DOHH2 (cell line): Measurements from ENCODE around the gene HRH1.
A peak's percentile ranks its signal among the peaks of the same experiment; 100 is the strongest.

Source experiments
- H3F3A ChIP-seq: fragments of 200-600 bp; sonication (generic), shearing (Covaris generic); 2 replicates; pipeline ENCODE4 v1.6.0; 2016; ENCODE audit warnings: antibody characterized with exemption, mild to moderate bottlenecking; ENCODE audit not compliant: control insufficient read depth, insufficient read depth
- H3K27ac ChIP-seq: fragments of 200-600 bp; sonication (generic); 2 replicates; pipeline ENCODE4 v1.5.1; 2014; ENCODE audit warnings: low read depth, mild to moderate bottlenecking, low read length, moderate library complexity
- H3K27me3 ChIP-seq: fragments of 200-600 bp; sonication (generic); 2 replicates; pipeline ENCODE4 v1.6.1; 2014; ENCODE audit warnings: mild to moderate bottlenecking, low read length, mixed read lengths; ENCODE audit not compliant: control insufficient read depth
- H3K36me3 ChIP-seq: fragments of 200-600 bp; sonication (generic); 2 replicates; pipeline ENCODE4 v1.6.1; 2014; ENCODE audit warnings: mild to moderate bottlenecking, low read length, moderate library complexity, mixed read lengths; ENCODE audit not compliant: control insufficient read depth
- H3K4me1 ChIP-seq: fragments of 200-600 bp; sonication (generic); 2 replicates; pipeline ENCODE4 v1.6.1; 2014; ENCODE audit warnings: mild to moderate bottlenecking, low read length, mixed read lengths; ENCODE audit not compliant: control insufficient read depth
- H3K4me2 ChIP-seq: fragments of 200-600 bp; sonication (generic); 2 replicates; pipeline ENCODE4 v1.6.0; 2014; ENCODE audit warnings: mild to moderate bottlenecking, low read length, moderate library complexity
- H3K4me3 ChIP-seq: fragments of 200-600 bp; sonication (generic); 2 replicates; pipeline ENCODE4 v1.5.1; 2014; ENCODE audit warnings: mild to moderate bottlenecking, low read length, mixed read lengths
- H3K79me2 ChIP-seq: fragments of 200-600 bp; sonication (generic); 2 replicates; pipeline ENCODE4 v1.6.1; 2014; ENCODE audit warnings: mild to moderate bottlenecking, low read length, mixed read lengths; ENCODE audit not compliant: control insufficient read depth
- H3K9me2 ChIP-seq: fragments of 200-600 bp; sonication (generic); replicated peaks from 2 replicates; pipeline ENCODE4 v1.6.1; 2014; ENCODE audit warnings: mild to moderate bottlenecking, low read length, mixed read lengths; ENCODE audit not compliant: control insufficient read depth
- H3K9me3 ChIP-seq: fragments of 200-600 bp; sonication (generic); 2 replicates; pipeline ENCODE4 v1.6.1; 2014; ENCODE audit warnings: antibody characterized with exemption, low read length, mixed read lengths; ENCODE audit not compliant: control insufficient read depth, insufficient read depth
- H4K20me1 ChIP-seq: fragments of 200-600 bp; sonication (generic); 2 replicates; pipeline ENCODE4 v1.6.0; 2014; ENCODE audit warnings: low read depth, mild to moderate bottlenecking, antibody characterized with exemption, low read length, moderate library complexity; ENCODE audit not compliant: control insufficient read depth, insufficient read depth
- CTCF ChIP-seq: fragments of 200-600 bp; sonication (generic); IDR thresholded peaks from one replicate; pipeline ENCODE4 v1.5.1; 2014; ENCODE audit warnings: antibody characterized with exemption, mild to moderate bottlenecking, low read depth, low read length; ENCODE audit not compliant: poor library complexity, severe bottlenecking
- EZH2phosphoT487 ChIP-seq: fragments of 200-600 bp; sonication (generic); IDR thresholded peaks from 2 replicates; pipeline ENCODE4 v1.6.1; 2017; ENCODE audit warnings: borderline replicate concordance, mild to moderate bottlenecking, antibody characterized with exemption, low read length, moderate library complexity, mixed read lengths

HRH1 gene

GRCh38 chr3:11260460-11260859 is 106.2 kb downstream of the HRH1 start:
- no peaks in the 10 kb centered on the region for H4K20me1 ChIP-seq
- H3K9me2 ChIP-seq = no peaks in the 10 kb centered on the region
- H3K27me3 ChIP-seq = peaks cover 20% of the 10 kb centered on the region
- H3K36me3 ChIP-seq = no peaks in the 10 kb centered on the region
- no peaks in the 10 kb centered on the region for H3K9me3 ChIP-seq
- no peaks in the 10 kb centered on the region for H3F3A ChIP-seq
- H3K4me2 ChIP-seq = no peak overlapping the region
- TF ChIP-seq EZH2phosphoT487 (no peak), CTCF (no peak)
- H3K4me3 ChIP-seq = no peak overlapping the region
- H3K4me1 ChIP-seq = no peaks in the 10 kb centered on the region
- H3K79me2 ChIP-seq = no peaks in the 10 kb centered on the region
- no peak overlapping the region for H3K27ac ChIP-seq

GRCh38 chr3:11269007-11269406 is 114.7 kb downstream of the HRH1 start:
- Histone ChIP-seq H4K20me1 (no peaks in the 10 kb centered on the region), H3K9me2 (no peaks in the 10 kb centered on the region), H3K79me2 (peaks cover 18% of the 10 kb centered on the region), H3K36me3 (peaks cover 6% of the 10 kb centered on the region), H3K27me3 (peaks cover 14% of the 10 kb centered on the region; the same call in 1 of the 2 replicates), H3F3A (no peaks in the 10 kb centered on the region), H3K9me3 (no peaks in the 10 kb centered on the region), H3K4me1 (peaks cover 15% of the 10 kb centered on the region), H3K4me3 (no peak overlapping the region), H3K4me2 (no peak overlapping the region), H3K27ac (no peak overlapping the region)
- no peak for TF ChIP-seq EZH2phosphoT487
- TF ChIP-seq CTCF = no peak

GRCh38 chr3:11271986-11272904 is 118.0 kb downstream of the HRH1 start, which contains the start of gene ATG7:
Gene ATG7, plus strand, starts transcription at chr3:11272397. Its CDS starts 26,299 bp downstream, at chr3:11298696.
- H3K4me2 ChIP-seq = peak within 1 kb of the TSS; percentile 66
- no peaks in the 10 kb centered on the region for H3K9me3 ChIP-seq
- peaks cover 20% of the 10 kb centered on the region for H3K36me3 ChIP-seq
- peak within 1 kb of the TSS; percentile 91 for H3K4me3 ChIP-seq
- peak within 1 kb of the TSS; percentile 42 for H3K27ac ChIP-seq
- no peaks in the 10 kb centered on the region for H3K9me2 ChIP-seq
- no peaks in the 10 kb centered on the region for H4K20me1 ChIP-seq
- H3K79me2 ChIP-seq = peaks cover 40% of the 10 kb centered on the region
- TF ChIP-seq EZH2phosphoT487 (no peak), CTCF (no peak)
- no peaks in the 10 kb centered on the region for H3F3A ChIP-seq
- peaks cover 1% of the 10 kb centered on the region; the same call in 1 of the 2 replicates for H3K27me3 ChIP-seq
- peaks cover 19% of the 10 kb centered on the region for H3K4me1 ChIP-seq
